HTERT RPE-1 (cell line): ENCODE measurements around the gene TBX1.

Experiments used
- in situ Hi-C: fragments of 300-500 bp; cut with MboI; formaldehyde crosslinking; loops from 4 replicates; pipeline ENCODE4 v1.14.3; 2020; ENCODE audit warnings: low sequenced_read_pairs

Gene TBX1

GRCh38 chr22:19737846-19738663 is 22.5 kb upstream of the TBX1 start:
- in situ Hi-C loops: no loop called here

- in situ Hi-C loops: no loop called here
Measured at GRCh38 chr22:19738664-19739447, 21.7 kb upstream of the TBX1 start.

DNA sequence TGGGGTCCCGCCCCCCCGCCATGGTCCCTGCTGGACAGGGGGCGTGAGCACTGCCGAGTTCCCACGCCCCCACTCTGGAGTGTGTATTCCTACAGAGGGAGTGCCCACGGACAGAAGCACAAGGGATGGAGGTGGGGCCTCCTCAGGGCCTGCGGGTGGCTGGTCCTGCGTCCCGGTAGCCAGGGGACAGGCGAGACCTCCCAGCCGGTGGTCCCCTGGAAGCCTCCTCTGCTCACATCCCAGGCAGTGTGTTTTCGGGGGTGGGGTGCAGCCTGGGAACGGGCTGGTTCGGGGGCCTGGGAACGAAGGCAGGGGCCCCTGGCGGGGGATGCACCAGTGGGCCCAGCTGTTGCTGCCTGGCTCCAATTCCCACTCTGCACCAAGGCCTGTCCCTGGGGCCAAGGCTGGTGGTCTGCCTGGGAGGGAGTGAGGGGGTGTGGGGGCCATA is 21.1 kb upstream of the TBX1 start:
- in situ Hi-C loops: no loop called here

DNA sequence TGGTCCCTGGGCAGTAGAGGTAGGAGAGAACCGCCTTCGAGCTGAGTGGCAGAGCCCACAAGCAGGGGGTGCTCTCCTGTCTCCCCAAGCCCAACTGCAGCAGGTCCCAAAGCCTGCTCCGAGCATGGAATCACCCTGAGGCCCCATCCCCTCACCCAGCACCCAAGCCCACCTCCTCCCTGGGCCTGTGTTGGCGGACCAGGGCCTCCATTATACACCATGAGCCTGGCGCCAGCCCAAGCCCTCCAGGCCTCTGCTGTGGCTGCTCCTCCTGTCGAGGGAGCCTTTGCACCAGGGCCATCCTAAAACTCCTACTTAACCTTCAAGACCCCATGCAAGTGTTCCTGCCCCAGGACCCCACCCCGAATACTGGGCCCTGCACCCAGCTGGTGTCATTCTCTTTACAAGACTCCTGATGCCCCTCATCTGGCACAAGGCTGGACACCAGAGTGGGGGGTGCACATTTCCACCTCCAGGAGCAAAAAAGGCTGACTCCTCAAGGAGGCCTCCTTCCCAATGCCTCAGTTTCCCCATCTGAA is 20.6 kb upstream of the TBX1 start:
- in situ Hi-C loops: no loop called here

DNA sequence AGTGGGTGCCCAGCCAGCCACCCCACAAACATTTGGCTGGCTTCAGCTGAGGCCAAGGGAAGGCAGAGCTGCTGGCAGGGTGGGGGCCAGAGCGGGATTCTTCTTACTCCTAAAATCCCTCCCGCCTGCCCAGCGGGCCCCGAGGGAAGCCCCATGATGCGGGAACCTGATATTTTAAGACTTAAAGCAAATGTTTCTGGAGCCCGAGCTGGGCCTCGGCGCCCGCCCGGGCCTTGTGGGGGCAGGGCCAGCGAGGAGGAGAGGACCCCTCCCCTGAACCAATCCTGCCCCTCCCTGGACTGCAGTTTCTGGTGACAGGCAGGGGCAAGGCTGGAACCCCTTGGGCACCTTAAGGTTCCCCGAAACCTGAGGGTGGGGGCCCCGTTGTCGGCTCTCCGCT is 20.0 kb upstream of the TBX1 start:
- in situ Hi-C loops: no loop called here

GRCh38 chr22:19741053-19741452 is 19.5 kb upstream of the TBX1 start:
- in situ Hi-C loops: no loop called here

DNA sequence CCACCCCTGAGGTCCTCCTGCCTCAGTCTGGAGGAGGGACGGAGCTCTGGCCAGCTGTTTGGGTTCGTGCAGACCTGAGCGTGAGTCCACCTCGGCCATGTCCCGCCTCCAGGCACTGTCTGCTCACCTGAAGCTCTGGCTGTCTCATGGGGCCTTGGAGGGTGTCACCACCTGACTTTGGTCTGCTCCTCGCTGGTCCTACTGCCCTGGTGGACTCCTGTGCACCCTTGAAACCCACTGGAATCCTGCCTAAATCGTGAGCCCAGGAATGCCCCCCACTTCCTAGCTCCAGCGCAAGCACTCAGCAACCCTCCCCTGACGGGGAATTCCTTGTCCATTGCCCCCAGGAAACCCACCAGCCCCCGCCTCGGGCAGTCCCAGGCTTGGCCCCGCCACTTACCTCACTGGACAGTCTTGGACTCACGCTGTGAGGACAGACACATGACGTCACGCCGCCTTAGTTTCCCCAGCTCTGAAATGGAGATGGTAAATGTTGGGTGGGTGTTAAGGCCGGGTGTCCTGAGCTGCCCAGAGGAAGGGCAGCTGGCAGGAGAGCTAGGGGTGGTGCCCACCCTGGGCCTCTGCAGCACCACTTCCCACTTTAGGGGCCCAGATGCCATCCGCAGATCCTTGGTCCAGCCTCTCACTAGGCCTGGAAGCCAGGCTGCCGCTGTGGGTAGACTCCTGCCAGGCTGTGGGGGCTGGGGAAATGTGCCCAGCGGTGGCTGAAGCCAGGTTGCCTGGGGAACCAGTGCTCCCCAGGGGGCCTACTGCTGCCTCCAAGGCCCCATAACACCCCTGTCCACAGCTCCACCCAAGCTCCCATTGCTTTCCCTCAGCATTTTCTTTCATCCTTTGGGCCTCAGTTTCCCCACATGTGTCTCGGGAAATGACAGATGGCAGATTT is 18.2 kb upstream of the TBX1 start:
- in situ Hi-C loops: no loop called here

GRCh38 chr22:19743081-19743480 is 17.5 kb upstream of the TBX1 start:
- in situ Hi-C loops: no loop called here

GRCh38 chr22:19743651-19744050 is 16.9 kb upstream of the TBX1 start:
- in situ Hi-C loops: no loop called here

- in situ Hi-C loops: no loop called here
Measured at GRCh38 chr22:19744350-19745006, 16.1 kb upstream of the TBX1 start.

DNA sequence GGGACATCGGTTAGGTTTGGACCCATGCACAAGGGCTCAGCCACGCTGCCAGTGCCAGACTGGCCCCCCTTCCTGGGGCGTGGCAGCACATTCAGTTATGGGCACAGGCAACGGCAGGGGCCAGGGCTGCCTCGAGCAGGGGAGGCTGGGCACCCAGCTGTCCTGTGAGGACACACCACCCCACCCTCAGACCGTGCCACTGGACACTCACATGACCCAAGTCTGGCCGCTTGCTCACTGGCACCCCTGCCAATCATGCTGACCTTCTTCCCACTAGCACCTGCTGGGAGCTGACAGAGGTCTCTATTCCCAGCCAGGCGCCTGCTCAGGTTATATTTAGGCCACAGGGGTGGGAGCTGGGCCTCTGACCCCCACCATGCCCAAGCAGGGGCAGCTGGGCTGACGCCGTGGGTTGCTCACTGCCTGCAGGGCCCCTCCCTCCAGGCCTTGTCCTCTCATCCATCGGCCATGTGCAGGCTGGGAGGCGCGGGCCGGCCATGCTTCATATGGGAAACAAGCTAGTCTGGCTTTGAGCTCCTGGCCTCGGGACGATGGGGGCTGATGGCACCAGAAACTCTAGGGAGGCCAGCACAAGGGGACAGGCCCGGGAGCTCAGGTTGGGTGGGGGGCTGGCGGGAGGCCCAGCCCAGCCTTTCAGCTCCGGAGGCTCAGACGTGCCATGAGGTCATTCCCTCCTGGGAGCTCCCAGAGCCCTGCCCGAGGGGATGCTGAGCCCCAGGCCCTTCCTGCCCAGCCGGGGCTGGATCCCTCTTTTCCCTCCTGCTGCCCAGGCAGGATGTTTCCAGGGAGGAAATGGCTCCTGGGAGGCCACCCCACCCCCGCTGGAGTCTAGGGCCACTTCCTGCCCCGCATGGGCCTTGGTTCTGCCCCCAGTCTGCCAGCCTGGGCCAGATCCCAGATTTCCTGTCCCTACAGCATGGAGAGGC is 15.2 kb upstream of the TBX1 start:
- in situ Hi-C loops: no loop called here

DNA sequence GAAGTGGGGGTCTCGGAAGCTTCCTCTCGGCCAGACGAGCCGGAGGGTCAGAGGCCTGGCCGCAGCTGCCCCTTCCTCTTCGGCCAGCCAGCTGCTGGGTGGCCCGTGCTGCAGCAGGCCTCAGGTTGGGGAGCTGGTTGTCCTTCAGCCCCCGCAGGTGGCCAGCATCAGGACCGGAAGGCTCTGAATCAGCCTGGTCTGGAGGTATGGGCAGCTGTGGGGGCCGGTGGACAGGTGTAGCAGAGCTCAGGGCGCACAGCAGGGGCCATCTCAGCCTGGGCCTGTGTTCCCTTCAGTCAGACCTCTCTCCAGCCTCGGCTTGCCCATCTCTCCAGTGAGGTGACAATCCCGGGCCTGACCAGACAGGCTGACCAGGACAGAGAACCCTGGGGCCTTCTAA is 13.9 kb upstream of the TBX1 start:
- in situ Hi-C loops: no loop called here

- in situ Hi-C loops: no loop called here
Measured at GRCh38 chr22:19747551-19747950, 13.0 kb upstream of the TBX1 start.

DNA sequence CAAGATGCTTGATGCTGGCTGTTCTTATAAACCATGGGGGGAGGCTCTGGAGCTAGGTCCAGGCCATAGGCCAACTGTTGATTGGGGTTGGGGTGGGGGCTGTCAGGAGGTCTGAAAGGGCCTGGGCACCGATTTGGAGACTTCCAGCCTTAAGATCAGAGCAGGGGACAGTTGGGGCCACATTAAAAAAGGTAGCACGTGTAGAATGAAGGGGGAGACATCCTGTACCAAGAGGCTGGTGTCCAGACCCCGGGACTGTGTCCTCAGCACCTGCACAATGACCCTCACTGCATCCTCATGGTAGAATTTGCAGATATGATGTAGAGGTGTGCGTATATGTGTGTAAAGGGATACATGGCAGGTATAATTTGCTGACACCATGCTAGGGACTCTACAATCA is 12.4 kb upstream of the TBX1 start:
- in situ Hi-C loops: no loop called here

- in situ Hi-C loops: no loop called here
Measured at GRCh38 chr22:19748991-19749664, 11.4 kb upstream of the TBX1 start.

GRCh38 chr22:19749876-19750275 is 10.7 kb upstream of the TBX1 start:
- in situ Hi-C loops: no loop called here

- in situ Hi-C loops: no loop called here
Measured at GRCh38 chr22:19750507-19751490, 9.8 kb upstream of the TBX1 start.
